Measurements from ENCODE around the gene RAPGEF2.

GRCh38 chr4:159144112-159144694 is 41.3 kb downstream of the RAPGEF2 start:
- no peak for TF ChIP-seq CTCF (IDR thresholded peaks at IDR 0.05 in 2 of 3, conservative IDR thresholded peaks at IDR 0.05 in 1 of 3; ENCODE audit: control insufficient read depth in 2 of 3, extremely low read depth in 1 of 3, insufficient read depth in 1 of 3, low read depth in 3 of 3, low read length in 3 of 3)
- TF ChIP-seq CBFB (IDR thresholded peaks at IDR 0.05; ENCODE audit: low read depth): no peak
- no peak for TF ChIP-seq POLR2AphosphoS2 (IDR thresholded peaks at IDR 0.05; ENCODE audit: low read depth, low read length)
- TF ChIP-seq SUZ12 (IDR thresholded peaks at IDR 0.05; ENCODE audit: unreplicated experiment): no peak
- TF ChIP-seq JUNB (IDR thresholded peaks at IDR 0.05): no peak
- no peak for TF ChIP-seq POLR2A (IDR thresholded peaks at IDR 0.05; ENCODE audit: low read depth, low read length)
- TF ChIP-seq BCLAF1 (IDR thresholded peaks at IDR 0.05): no peak
- TF ChIP-seq EZH2 (IDR thresholded peaks at IDR 0.05; ENCODE audit: borderline replicate concordance, control insufficient read depth, low read depth, low read length): no peak
- TF ChIP-seq ZSCAN29 (IDR thresholded peaks at IDR 0.05): no peak
- TF ChIP-seq SPI1 (IDR thresholded peaks at IDR 0.05; ENCODE audit: borderline replicate concordance, insufficient read depth, low read depth, low read length): no peak
- no peak for TF ChIP-seq RB1 (IDR thresholded peaks at IDR 0.05; ENCODE audit: borderline replicate concordance)
